HG03469 (cell line): ENCODE results near the gene RPN2.

Experiments used
- ATAC-seq: cut with Tn5 transposase; IDR thresholded peaks from one replicate; pipeline ENCODE4 v1.9.1; 2021; ENCODE audit warnings: mild to moderate bottlenecking, moderate library complexity, moderate number of reproducible peaks; ENCODE audit not compliant: unreplicated experiment

Gene RPN2

DNA sequence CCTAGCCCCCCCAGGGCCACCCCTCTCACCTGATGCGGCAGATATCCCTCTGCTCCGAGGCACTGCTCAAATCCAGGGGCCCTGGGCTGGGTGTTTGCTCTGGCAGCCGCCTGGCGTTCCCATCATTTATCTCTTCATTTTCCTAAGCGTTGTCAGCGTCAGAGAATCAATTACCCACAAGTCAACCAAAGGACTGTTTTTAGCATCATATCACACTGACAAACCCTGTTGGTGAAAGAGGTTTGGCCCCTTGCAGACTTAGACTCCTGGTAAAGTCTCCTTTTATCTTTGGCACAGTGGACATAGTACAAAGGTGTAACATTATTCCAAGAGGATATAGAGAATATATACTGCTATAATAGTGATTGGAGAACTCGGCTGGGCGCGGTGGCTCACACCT lies 82.6 kb downstream of the RPN2 start, which contains the start of gene GHRH:
Gene GHRH, minus strand, starts transcription at position 101 of the 400 bp plus-strand sequence. CDS start 4,925 bp downstream, outside the sequence.
- ATAC-seq: no peak

GRCh38 chr20:37262505-37262904 lies 83.4 kb downstream of the RPN2 start:
- ATAC-seq: no peak

DNA sequence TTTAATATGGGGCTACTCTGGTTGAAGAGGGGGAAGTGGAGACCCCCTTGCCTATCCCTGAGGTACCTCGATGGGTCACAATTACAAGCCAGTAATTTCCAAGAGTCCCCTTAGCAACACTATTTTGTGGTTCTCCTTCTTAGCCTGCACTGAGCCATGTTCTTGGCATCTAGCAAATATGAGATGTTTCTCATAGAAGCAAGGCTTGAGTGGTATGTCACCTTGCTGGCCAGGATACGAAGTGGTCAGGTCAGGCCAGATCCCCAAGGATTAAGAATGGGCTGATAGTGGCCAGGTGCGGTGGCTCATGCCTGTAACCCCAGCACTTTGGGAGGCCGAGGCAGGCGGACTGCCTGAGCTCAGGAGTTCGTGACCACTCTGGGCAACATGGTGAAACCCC lies 84.6 kb downstream of the RPN2 start:
- ATAC-seq: no peak

DNA sequence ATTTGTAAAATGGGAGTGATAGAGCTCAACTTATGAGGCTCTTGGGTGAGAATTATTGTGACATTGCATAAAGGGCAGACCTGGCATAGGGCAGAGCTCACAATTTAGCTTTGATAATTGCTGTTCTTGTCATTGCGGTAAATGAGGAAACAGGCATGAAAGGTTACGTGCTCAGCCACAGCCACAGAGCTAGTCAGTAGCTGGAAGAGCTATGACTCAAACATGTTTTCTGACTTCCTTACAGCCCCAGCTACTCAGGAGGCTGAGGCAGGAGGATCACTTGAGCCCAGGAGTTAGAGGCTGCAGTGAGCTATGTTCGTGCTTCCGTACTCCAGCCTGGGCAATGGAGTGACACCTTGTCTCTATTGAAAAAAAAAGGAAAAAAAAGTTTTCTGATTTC lies 86.0 kb downstream of the RPN2 start:
- ATAC-seq: no peak

- no peak for ATAC-seq
These were observed 88.0 kb downstream of the RPN2 start for GRCh38 chr20:37266940-37267666.

GRCh38 chr20:37267667-37268313 lies 88.7 kb downstream of the RPN2 start:
- no peak for ATAC-seq

GRCh38 chr20:37270576-37271420 lies 91.7 kb downstream of the RPN2 start:
- ATAC-seq: peak; percentile 47

- ATAC-seq: no peak
These were observed 92.3 kb downstream of the RPN2 start for GRCh38 chr20:37271421-37271768.

DNA sequence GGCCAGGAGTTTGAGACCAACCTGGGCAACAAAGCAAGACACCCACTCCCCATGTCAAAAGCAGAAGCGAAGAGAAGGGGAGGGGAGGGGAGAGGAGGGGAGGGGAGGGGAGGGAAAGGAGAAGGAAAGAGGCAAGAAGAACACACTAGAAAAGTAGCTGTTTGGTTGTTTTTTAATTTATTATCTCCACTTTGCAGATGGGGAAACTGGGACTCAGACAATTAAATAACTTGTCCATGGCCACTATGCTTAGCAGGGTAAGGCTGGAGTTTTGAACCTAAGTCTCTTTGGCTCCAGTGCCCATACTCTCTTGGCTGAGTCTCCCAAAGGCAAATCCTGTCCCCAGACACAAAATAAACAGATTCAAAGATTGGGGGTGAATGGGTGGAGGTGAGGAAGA lies 94.9 kb downstream of the RPN2 start:
- no peak for ATAC-seq

DNA sequence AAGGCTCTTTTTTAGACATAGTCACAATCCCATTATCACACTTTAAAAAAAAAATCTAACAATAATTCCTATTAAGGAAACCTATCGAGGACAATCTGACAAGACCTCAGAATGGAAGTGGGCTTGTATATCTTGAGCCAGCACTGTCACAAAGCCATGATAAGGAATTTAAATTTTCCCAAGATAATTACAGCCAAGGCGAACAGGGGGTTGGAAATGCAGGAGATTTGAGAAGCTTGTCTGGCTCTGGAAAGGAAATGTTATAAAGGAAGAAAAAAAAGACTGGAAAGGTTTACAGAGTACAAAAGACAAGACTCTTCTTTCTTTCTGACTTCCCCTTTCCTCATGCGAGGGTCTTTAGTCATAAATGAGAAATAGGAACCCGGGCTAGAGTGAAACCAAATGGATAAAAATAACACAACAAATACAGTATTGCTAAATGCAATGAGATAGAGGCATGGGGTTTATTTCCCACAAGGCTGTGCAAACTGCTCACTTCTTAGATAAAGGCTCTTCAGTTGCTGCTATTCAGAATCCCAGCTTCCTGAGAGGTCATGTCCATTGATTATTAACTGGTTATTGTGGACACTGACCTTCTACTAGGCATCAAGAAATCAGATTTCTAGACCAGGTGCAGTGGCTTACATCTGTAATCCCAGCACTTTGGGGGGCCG lies 95.9 kb downstream of the RPN2 start:
- ATAC-seq: no peak

- ATAC-seq: no peak
These were observed 97.5 kb downstream of the RPN2 start for GRCh38 chr20:37276494-37277252.

DNA sequence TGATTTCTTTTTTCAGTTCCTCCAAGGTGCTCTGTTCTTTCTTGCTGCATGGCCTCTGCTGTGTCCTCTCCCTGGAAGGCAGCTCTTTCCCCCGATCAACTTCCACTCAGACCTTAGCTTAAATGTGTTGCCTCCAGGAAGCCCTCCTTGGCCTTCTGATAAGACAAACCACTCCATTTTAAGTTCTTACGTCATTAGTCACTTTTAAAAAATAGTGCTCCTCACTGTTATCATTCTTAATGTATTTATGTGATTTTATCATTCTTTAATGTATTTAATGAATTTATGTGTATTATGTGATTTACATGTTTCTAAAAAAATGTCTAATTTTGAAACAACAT lies 98.1 kb downstream of the RPN2 start:
- no peak for ATAC-seq

- ATAC-seq: no peak
These were observed 99.9 kb downstream of the RPN2 start for GRCh38 chr20:37278966-37279590.

DNA sequence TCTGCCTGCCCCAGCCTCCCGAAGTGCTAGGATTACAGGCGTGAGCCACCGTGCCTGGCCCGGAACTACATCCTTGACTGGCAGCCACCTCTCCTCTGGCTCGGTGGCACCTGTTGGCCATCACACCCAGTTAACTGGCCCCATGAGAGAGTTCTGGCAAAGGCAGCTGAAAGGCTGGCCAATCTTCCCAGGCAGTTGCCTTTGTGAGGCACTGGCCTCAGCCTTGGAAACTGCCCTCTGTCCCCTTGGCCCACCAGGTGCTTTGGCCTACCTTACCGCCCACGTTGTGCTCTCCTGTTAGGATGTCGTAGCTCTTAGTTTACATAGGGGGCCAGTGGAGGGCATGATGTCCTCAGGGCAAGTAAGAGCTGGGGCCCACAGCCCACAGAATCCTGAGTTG lies 100.7 kb downstream of the RPN2 start:
- ATAC-seq: no peak

GRCh38 chr20:37280403-37280802 lies 101.3 kb downstream of the RPN2 start:
- ATAC-seq: no peak

DNA sequence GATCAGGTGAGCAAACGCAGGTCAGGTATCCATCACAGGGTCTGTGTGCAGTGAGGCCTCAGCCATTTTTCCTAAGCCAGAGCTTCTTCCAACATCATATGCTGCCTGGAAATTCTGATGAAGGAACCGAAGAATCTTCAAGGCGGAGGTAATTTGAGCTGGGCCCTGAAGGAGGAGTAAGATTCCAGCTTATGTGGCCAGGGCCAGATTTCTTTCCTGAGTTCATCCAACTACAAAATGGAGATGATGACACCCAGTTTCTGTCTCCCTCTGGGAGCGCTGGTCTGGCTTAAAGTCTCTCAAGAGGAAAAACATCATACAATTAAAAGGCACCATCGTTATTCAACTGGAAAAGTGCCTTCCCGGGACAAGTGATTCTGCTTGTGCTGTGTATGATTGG lies 103.4 kb downstream of the RPN2 start:
- no peak for ATAC-seq

DNA sequence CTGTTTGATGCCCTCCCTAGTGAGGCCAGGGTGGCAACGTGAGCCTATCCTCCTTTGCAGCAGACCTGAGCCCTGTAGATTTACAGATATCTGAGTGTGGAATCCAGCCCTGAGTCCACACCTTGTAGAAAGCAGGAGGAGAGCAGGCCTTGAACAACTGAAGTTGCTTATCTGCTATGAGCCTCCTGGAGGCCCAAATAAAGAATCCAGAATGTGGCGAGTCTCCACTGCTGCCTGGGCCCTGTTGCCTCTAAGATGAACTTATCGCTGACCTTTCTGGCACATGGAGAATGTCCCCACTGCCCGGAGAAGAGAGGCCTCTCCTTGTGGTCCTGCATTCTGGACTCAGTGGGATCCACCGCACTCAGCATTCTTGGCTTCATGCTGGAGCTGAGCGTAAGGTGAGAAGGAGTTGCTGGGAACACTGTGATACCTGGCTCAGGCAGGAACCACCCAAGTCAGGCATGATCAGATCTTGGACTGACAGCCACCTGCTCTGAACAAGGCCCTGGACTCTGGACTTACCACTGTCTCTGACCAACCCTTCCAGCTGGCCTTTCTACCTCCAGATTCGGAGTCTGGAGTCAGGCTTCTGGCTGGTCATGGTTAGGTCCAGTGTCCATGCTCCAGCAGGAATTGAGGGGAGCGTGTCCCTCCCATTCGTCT lies 104.5 kb downstream of the RPN2 start:
- no peak for ATAC-seq

GRCh38 chr20:37284691-37285161 lies 105.6 kb downstream of the RPN2 start:
- no peak for ATAC-seq

- ATAC-seq: no peak
These were observed 106.7 kb downstream of the RPN2 start for GRCh38 chr20:37285664-37286374.
